Measurements from ENCODE around the gene SLC6A6. TPM values are rescaled to one million over a fixed set of nuclear protein-coding genes. Genes with fewer than 3 reads are reported as not detected.
A peak's percentile ranks its signal among the peaks of the same experiment; 100 is the strongest.

The SLC6A6 gene
- total and polyA plus RNA-seq, 2 donors (not counting 1 experiment from before 2014, with no cell fraction given) = 8.9 to 24.0 TPM

- no peaks in the 10 kb centered on the region for H3K9me3 ChIP-seq (ENCODE audit: control insufficient read depth, insufficient read depth, low read depth, low read length)
- peak overlapping the region; percentile 63 for H3K9ac ChIP-seq (ENCODE audit: insufficient read depth, low read length)
- H3K4me1 ChIP-seq (ENCODE audit: control insufficient read depth, extremely low read depth, insufficient read depth, low read length) = peaks cover 26% of the 10 kb centered on the region
- no peaks in the 10 kb centered on the region for H4K20me1 ChIP-seq (ENCODE audit: control insufficient read depth, extremely low read depth, insufficient read depth, low read length)
- DNase-seq (ENCODE audit: low read depth in 2 of 2) = peak; percentile 99
- no peak overlapping the region for H2AFZ ChIP-seq (ENCODE audit: low read length)
- no peaks in the 10 kb centered on the region for H3K79me2 ChIP-seq (ENCODE audit: control insufficient read depth, insufficient read depth, low read length)
- TF ChIP-seq CTCF (conservative IDR thresholded peaks at IDR 0.05 in 1 of 2, IDR thresholded peaks at IDR 0.05 in 1 of 2; ENCODE audit: low read depth in 1 of 2, low read length in 2 of 2) (peak in 1 of 2 donors; percentile 25), EZH2 (IDR thresholded peaks at IDR 0.05; ENCODE audit: low read length, missing control alignments) (no peak)
- H3K4me2 ChIP-seq (ENCODE audit: extremely low read depth, insufficient read depth, low read length) = peak overlapping the region; percentile 86
- no peaks in the 10 kb centered on the region for H3K27me3 ChIP-seq (ENCODE audit: control insufficient read depth, insufficient read depth, low read length)
- peak overlapping the region in 2 of 4 experiments; percentile 10 to 25 for H3K4me3 ChIP-seq (replicated peaks in 1 of 4; ENCODE audit: control extremely low read depth in 1 of 4, insufficient read depth in 1 of 4, low read depth in 3 of 4, low read length in 4 of 4)
- H3K36me3 ChIP-seq (ENCODE audit: control insufficient read depth, insufficient read depth, low read length) = peaks cover 3% of the 10 kb centered on the region
- H3K27ac ChIP-seq (ENCODE audit: insufficient read depth, low read length) = peak overlapping the region; percentile 92
These were observed 50.6 kb downstream of the SLC6A6 start for GRCh38 chr3:14452740-14453710.

GRCh38 chr3:14453876-14454638, 51.7 kb downstream of the SLC6A6 start:
- TF ChIP-seq EZH2 (IDR thresholded peaks at IDR 0.05; ENCODE audit: low read length, missing control alignments) (no peak), CTCF (conservative IDR thresholded peaks at IDR 0.05 in 1 of 2, IDR thresholded peaks at IDR 0.05 in 1 of 2; ENCODE audit: low read depth in 1 of 2, low read length in 2 of 2) (no peak)
- no peaks in the 10 kb centered on the region for H4K20me1 ChIP-seq (ENCODE audit: control insufficient read depth, extremely low read depth, insufficient read depth, low read length)
- H3K9ac ChIP-seq (ENCODE audit: insufficient read depth, low read length) = no peak overlapping the region
- H3K27me3 ChIP-seq (ENCODE audit: control insufficient read depth, insufficient read depth, low read length) = no peaks in the 10 kb centered on the region
- H3K27ac ChIP-seq (ENCODE audit: insufficient read depth, low read length) = peak overlapping the region; percentile 92
- no peaks in the 10 kb centered on the region for H3K9me3 ChIP-seq (ENCODE audit: control insufficient read depth, insufficient read depth, low read depth, low read length)
- DNase-seq (ENCODE audit: low read depth in 2 of 2) = peak in 1 of 2 donors; percentile 37
- H3K79me2 ChIP-seq (ENCODE audit: control insufficient read depth, insufficient read depth, low read length) = no peaks in the 10 kb centered on the region
- peaks cover 3% of the 10 kb centered on the region for H3K36me3 ChIP-seq (ENCODE audit: control insufficient read depth, insufficient read depth, low read length)
- H3K4me1 ChIP-seq (ENCODE audit: control insufficient read depth, extremely low read depth, insufficient read depth, low read length) = peaks cover 26% of the 10 kb centered on the region
- peak overlapping the region; percentile 27 for H3K4me2 ChIP-seq (ENCODE audit: extremely low read depth, insufficient read depth, low read length)
- H3K4me3 ChIP-seq (replicated peaks in 1 of 4; ENCODE audit: control extremely low read depth in 1 of 4, insufficient read depth in 1 of 4, low read depth in 3 of 4, low read length in 4 of 4) = no peak overlapping the region
- no peak overlapping the region for H2AFZ ChIP-seq (ENCODE audit: low read length)
